Mesenteric fat pad (tissue), 1 donor: Measurements from ENCODE around the gene IFIT3. TPM values are rescaled to one million over a fixed set of nuclear protein-coding genes. Genes with fewer than 3 reads are reported as not detected.

Experiments
- DNase-seq: peaks from one replicate; pipeline ENCODE4 v3.0.0-alpha.2; 2020; ENCODE audit warnings: low spot score
- total RNA-seq: library from RNA; stranded (reverse); fragmentation: NEBNext Ultra II Directional; extraction: Animal tissue kit (Norgen Biotek cat#: 25700); gene quantifications from one replicate; pipeline ENCODE4 v1.2.1, GENCODE V29; 2021
- donor health status: DM: yes; HTN: yes; CAD: no.

Gene IFIT3
- total RNA-seq, 1 donor from 2014 or later = 24.2 TPM

DNA sequence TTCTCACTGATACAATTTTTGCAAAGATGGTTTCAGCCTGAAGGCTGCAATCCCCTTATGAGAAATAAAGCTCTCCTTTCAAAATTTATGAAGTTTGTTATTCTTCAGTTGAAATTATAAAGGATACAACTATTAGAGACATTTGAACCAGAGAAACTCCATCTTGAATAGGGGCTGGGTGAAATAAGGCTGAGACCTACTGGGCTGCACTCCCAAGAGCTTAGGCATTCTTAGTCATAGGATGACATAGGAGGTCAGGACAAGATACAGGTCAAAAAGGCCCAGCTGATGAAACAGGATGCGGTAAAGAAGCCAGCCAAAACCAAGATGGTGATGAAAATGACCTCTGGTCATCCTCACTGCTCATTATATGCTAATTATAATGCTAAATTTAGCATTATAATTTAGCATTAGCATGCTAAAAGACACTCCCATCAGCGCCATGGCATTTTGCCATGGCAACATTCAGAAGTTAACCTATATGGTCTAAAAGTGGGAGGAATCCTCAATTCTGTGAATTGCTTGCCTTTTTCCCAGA is 27.7 kb downstream of the IFIT3 start:
- DNase-seq = no peak

DNA sequence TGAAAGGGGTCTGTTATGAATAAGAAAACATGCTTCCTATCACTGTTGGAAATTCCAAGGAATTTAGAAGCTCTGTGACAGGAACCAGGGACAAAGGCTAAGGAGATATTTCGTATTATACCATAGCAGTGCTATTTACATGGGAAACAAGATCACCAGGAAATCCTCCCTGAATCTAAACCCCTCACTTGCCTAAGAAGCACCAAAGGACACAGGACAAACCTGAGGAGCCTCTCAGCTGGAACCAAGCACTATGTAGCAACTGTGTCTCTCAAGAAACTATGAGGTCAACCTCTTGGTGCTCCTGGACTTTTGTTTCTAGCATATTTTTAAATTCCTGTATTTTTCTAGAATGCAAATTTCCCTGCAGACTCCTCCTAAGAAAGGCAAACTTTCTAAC is 29.3 kb downstream of the IFIT3 start:
- no peak for DNase-seq

DNA sequence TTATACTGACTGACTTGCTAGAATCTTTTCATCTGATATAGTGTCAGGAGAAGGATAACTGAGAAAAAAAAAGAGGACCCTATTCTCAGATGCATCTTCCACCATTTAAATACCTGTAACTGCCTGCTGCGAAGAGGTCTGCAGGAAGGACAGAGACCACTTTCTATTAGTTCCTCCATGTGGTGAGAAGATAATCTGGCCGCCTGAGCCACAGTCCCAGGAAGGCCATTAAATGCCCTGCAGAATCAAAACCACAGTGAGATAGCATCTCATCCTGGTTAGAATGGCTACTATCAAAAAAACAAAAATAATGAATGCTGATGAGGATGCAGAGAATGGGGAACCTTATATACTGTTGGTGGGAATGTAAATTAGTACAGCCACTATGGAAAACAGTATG is 30.2 kb downstream of the IFIT3 start:
- no peak for DNase-seq

DNA sequence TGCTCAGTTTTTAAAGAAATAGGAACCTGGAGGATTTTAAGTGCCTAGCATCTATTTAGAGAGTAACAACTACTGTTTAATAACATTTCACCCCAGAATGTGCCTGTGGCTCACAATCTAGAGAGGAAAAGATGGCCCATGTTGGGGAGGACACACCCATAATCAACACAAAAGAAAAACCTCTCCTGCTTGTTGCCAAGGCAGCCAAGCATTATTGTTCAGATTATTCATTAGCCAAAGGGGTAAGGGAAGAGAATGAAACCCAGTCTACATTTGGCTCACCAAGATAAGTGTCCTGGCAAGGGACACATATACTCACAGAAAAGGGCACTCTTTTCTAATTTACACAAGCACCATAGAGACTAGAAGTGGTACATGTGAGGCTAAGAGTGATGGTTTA is 32.4 kb downstream of the IFIT3 start:
- no peak for DNase-seq

DNA sequence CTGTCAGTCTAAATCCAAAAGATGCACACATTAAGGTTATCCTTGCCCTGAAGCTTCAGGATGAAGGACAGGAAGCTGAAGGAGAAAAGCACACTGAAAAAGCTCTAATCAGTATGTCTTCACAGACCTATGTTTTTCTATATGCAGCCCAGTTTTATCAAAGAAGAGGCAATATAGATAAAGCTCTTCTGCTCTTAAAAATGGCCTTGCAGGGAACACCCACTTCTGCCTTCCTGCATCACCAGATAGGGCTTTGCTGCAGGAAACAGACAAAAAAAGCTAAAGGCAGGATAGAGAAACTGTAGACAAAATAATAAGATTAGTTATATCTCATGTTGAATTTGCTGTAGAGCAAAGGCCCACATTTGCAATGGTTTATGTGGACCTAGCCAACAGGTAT is 35.1 kb downstream of the IFIT3 start:
- DNase-seq = no peak

DNA sequence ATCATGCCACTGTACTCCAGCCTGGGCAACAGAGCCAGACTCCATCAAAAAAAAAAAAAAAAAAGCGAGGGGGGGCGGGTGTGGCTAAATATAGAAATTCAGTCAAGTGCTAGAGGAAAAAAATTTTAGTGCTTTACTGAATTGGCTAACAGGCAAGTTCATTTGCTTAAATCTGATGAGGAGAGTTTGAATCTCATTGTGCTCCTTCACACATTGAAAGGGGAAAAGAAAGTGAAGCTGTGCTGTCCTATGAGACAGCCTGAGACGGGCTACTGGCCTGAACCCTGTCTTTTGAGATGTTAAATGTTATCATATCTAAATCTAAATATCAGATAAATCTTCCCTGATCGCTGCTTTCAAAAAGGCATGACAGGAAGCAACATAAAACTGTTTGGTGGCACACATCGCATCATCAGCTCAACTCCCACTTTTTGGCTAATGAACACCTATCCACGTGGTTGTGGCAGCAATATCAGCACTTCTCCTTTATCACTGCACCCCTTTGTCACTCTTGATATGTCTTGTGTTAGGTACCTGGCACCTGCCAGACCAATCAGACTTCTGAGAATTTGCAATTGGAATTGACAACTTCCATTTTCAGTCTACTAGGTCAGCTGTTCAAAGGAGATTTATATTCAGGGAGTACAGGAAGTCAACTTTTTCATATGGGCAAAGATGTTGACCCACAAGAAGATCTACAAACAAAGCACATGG is 36.1 kb downstream of the IFIT3 start:
- DNase-seq = no peak

DNA sequence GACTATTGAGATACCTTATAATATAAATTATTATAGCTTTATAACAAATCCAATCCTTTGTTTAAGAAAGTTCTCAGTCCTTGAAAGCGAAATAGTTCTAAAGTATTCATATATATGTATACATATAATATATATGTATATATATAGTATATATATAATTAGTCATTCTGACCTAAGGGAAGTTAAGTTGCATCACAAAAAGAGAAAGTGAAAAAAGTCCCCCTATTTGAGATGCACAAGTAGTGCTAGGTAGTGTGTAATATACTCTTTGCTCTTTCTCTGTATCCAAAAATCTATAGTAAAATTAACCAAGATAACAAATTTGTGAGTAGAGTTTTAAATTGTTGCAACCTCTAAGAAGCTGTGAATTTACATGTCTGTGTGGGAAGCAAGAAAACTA is 36.7 kb downstream of the IFIT3 start:
- no peak for DNase-seq

DNA sequence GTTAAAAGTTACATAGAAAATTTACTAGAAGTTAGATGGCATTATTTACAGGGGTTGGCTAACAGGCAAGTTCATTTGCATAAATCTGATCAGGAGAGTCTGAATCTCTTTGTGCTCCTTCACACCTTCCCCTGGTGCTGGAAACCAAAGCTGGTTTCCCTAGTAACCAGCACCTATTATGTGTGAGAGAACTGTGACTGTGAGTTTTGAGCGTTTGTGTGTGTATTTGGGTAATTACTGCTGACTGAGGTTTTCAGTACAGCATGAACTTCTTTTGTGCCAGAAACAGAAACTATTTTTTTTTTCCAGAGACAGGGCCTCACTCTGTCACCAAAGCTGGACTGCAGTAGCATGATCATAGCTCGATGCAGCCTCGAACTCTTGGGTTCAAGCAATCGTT is 39.7 kb downstream of the IFIT3 start:
- DNase-seq = no peak

DNA sequence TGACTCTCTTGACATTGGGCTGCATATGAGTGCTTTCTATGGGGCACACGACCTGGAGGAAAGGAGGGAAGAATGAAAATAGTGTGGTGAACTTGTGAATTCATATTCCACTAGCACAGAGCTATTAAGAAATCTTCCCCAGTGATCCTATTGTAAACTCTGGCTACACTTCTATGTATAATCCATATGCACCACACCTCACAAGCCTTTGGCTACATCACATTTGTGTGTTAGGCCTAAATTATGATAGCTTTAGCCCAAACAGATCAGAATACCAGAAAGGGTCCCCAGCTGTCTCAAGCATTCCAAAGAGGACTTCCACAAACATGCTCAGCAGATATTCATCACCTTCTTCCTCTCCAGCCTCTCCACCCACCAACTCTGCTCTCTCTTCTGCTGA is 40.3 kb downstream of the IFIT3 start:
- no peak for DNase-seq

DNA sequence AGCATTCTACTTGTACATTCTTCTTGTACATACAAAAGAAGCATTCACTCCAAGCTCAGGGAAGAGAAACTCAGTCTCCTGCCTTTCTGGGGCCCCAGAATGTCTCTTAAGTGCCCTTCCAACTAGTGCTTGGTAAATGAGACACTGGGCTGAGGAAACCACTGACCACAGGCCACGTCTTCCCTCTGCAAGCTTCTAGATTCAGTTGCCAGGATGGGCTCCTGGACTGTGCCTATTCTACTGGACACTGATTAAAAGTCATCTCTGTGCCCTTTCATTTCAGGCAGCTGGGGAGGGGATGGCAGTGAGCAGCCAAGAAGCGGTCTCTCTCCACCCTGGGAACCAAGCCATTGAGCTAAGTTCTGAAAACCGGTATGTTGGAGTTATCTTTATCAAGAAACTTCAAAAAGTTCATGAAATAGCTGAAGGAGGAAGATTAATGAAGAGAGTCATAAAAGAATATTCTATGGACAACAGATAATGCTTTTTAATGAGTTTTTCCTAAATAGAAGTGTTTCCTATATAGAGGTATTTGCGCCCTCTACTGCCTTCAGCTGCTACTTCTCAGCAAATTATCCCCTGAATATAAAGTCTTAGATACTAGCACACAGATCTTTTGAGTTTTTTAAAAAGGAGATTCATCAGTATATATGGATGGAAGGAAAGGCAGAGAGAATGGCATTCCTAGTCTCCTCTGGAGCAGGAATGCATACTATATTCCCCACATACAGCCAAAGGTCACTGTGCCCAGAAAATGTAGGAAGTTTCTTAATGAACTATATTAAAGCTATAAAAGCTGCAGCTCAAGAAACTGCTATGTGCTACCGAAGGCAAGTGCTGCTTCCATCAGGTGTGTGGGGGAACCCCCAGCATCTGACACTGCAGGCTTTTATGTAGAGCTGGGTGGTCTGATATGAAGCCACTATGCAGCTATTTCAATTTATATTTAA is 41.6 kb downstream of the IFIT3 start:
- no peak for DNase-seq

DNA sequence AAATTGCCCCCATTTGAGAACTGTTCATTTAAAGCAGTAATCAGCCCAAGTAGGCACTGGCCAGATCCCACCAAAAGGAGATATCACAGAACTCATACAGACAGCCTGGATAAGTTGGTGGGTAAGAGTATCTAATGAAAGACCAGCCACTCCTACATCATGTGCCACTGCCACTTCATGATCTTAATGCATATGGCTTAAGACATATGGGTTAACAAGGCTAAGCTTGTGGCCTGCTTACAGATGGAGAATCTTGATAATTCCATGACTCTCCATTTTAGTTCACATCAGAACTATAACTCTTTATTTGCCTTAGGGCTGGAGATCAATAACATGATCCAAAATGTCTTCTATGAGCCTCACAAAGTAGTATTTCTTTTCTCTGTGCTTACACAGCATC is 43.3 kb downstream of the IFIT3 start:
- no peak for DNase-seq

DNA sequence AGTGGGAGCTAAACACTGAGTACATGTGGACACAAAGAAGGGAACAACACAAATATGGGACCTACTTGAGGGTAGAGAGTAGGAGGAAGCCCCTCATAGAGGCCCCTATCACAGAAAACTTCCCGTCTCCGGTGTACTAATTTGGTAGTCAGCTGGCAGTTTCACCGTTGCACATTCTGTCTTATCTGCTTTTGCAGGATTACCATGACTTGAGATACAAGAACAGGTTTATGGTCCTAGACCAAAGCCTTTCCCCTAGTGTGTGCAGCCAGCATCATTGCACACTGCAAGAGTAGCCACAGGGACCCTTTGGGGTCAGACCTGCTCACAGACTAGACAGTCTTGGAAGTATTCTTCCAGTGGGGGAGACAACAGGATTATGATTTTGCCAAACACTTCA is 44.2 kb downstream of the IFIT3 start:
- DNase-seq = no peak

DNA sequence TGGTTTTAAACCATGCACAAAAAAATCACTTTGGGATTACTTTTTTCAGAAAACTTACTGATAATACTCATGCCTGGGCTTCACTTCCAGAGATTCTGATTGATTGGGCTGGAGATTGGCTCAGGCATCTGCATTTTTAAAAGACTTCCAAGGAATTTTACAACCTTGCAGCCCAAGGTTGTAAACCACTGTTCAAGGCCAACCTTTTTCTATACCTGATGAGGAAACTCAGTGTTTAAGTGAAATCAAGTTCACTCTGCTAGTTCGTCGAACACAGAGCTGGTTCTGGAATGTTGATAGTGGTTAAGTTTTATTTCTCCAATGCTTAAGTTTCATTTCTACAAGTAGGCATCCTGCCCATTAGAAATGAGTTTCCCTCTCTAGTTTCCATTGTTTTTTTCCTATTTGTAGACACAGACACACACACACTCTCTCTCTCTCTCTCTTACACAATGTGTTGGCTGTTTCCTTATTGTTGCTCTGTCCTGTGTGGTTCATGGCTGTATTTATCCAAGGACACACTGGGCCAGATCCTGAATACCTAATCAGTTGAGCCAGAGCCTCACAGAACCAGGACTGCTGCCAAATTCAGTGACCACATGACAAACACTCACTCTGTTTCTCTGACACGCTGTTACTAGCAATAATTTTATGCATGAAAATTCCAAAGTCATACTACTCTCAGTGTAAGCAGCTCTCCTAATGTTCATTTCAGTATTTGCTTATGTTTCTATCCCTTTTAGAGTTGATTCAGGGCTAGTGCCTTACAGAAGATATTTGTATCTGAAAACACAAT is 46.3 kb downstream of the IFIT3 start:
- no peak for DNase-seq

DNA sequence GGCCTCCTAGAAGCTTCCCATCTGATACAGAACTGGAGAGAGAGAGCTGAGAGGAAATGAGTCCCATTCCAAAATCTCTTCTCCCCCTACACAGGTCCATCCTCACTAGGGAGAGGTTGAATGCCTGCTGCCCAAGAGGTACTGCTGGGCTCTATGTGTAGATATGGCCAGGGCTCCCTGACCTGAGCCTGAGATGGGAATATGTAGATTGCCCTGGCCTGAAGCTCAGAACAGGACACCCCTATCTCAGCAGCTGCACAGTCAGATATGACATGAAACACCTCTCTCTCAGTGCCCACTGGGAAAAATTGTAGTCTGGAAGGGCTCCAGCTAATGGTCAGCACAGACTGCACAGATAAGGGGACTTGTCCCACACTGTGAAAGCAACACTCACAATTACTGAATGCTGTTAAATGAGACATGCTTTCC is 46.9 kb downstream of the IFIT3 start:
- DNase-seq = no peak

DNA sequence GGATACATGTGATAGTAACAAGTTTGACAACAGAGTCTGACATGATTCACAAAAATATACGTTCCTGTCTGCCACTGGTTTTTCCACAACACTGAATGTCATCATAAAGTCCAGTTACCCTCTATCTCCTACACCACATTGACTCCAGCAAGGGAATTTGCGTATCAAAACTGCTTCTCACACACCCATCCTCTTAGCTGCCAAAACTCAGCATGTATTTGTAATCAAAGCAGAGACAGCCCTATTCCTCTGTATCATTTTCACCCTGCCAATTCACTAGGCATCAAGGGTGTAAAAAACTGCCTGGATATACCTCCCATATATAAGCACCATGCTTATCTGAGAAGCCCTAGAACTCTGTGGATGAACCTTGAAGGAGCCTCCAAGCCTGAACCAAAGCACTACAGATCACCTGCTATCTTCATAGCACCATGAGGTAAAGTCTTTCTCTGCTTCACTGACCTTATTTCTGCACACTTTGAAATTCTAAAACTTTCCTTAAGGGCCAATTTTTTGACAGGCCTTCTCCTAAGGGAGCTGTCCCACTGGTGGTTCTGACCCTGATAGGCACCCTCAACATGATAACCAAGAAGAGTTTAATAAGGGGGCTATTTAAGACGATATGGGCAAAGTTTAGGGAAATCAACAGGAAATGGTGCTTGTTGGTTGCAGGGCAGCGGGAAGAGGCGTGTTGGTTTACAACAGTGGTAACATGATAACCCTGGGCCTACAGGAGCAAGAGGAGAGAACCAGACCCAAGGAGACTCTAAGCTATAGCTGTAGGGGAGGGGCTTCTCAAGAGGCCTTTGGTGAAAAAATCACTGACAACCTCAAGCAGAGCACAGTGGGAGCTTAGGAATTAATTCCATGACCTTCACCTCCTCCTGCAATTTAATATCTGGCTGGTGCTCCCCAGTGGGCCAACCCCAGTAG is 50.2 kb downstream of the IFIT3 start, which contains the start of gene IFIT1B:
TSS of gene IFIT1B (plus strand) at position 352 of the 933 bp plus-strand sequence. CDS start at position 432, 80 bp downstream.
- no peak for DNase-seq

DNA sequence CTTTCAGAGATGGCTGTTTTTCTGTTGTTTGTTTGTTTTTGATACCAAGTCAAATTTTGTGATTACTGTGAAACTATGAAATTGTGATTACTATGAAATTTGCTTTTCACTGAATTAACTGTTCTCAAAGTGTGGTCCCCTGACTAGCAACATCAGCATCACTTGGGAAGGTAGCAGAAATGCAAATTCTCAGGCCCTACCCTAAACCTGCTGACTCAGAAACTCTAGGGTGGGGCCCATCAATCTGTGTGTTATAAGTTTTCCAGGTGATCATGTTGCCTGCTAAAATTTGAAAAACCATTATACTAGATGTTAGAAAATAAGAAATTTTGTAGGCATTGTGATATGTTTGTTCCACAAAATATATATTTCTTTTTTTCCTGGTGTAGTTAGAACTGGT is 51.3 kb downstream of the IFIT3 start:
- no peak for DNase-seq

DNA sequence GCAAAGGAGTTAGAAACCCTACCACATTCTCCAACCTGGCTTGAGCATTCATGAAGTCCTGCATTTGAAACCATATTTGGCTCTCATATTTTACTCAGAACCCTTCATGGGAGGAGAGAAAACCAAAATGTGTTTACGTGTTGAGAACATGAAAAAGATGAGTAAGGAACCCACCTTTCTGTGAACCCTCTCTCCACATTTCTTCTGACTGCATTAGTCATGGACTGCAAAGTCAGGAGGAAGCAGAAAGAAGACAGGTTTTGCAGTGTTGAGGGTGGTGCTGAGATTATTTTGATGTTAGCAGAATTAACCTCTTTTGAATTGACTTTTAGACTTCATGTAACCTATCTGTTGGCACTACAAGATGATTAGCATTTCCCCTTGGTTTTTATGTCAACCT is 55.0 kb downstream of the IFIT3 start:
- no peak for DNase-seq

DNA sequence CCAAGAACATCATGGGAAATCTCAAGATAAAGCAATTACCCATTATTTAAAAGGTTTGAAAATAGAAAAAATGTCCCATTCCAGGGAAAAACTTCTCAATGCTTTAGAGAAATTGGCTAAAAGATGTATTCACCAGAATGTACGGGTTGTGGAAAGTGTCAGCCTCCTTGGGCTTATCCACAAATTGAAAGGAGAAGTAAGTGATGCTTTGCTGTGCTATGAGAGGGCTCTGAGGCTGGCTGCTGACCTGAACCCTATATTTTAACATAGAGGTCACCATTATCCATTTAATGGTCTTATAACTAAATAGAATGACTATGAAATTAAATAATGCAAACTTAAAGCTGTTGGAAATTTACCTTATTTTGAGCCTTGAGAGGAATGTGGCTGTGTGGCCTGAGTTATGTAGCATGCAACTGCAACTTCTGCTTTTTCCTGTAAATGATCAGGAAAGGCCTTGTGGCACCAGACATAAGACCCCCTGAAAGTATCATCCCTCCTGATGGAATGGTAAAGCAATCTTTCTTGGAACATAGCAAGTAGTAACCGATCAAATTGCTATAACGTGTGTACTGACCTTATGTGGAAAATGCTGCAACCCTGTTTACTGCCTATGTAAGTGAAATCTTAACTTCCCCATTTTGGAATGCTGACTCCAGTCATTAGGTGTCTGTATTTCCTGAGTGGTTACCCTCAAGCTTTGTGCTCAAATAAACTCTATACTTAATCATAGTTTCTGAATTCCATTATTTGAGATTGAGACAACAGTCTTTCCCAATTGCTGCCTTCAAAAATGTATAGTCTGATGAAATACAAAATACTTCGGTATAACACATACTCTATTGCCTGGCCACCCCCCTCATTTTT is 56.9 kb downstream of the IFIT3 start:
- DNase-seq = no peak

DNA sequence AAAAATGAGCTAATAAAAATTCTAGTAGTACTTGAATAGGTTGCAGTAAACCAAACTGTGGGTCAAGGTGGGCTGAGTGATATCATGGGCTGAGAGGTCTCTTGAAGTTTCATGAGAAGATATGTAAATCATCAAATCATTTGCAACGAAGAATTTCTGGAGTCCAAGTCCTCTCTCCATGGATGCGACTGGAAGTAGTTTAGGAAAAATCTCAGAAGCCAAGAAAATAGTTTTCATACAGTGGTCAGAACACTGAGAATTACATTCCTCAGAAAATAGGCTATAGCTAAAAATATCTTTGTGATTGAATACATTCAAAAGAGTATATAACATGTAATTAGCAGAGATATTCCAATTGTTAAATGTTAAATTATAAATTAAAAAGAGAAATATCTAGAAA is 61.0 kb downstream of the IFIT3 start:
- no peak for DNase-seq
